Measurements from ENCODE around the gene ARHGAP15. TPM values are rescaled to one million over a fixed set of nuclear protein-coding genes. Genes with fewer than 3 reads are reported as not detected.

The ARHGAP15 gene
- total RNA-seq, 1 experiment from 2014 or later, result 0.42 TPM

GRCh38 chr2:143706354-143706753 lies 577.1 kb downstream of the ARHGAP15 start:
- Histone ChIP-seq H3K9ac (ENCODE audit: low read length) (no peak overlapping the region), H3K4me2 (ENCODE audit: low read length) (no peak overlapping the region), H4K20me1 (ENCODE audit: insufficient read depth) (no peaks in the 10 kb centered on the region), H3K79me2 (ENCODE audit: insufficient read depth, low read length) (no peaks in the 10 kb centered on the region), H3K36me3 (ENCODE audit: control insufficient read depth in 1 of 2, insufficient read depth in 2 of 2, low read length in 2 of 2) (no peaks in the 10 kb centered on the region), H3K4me3 (replicated peaks in 1 of 2; ENCODE audit: low read depth in 1 of 2, low read length in 2 of 2) (no peak overlapping the region), H3K27ac (ENCODE audit: low read depth, low read length) (no peak overlapping the region), H3K9me2 (ENCODE audit: insufficient read depth) (no peaks in the 10 kb centered on the region), H3K9me3 (ENCODE audit: control insufficient read depth in 1 of 2, insufficient read depth in 1 of 2, low read depth in 1 of 2, low read length in 2 of 2) (no peaks in the 10 kb centered on the region), H2AFZ (ENCODE audit: low read depth, low read length, poor library complexity, severe bottlenecking) (no peak overlapping the region), H3K4me1 (ENCODE audit: control insufficient read depth in 1 of 2, insufficient read depth in 2 of 2, low read length in 2 of 2) (no peaks in the 10 kb centered on the region), H3K27me3 (ENCODE audit: insufficient read depth, low read length) (no peaks in the 10 kb centered on the region)
- RAD21 ChIA-PET (ENCODE audit: low non-redundant PET in 1 of 2, low total read pairs in 2 of 2, uncharacterized antibody in 2 of 2, unreplicated experiment in 2 of 2), result no interaction called here
- CTCF ChIA-PET, result no interaction called here
- no TSS peak for BruUV-seq (replicated peaks)
- ATAC-seq (no peak), DNase-seq (ENCODE audit: low read depth, low spot score) (no peak)
- POLR2A ChIA-PET, result no interaction called here
- intact Hi-C loops (cut with micrococcal nuclease), result no loop called here
- TF ChIP-seq YY1 (IDR thresholded peaks at IDR 0.05; ENCODE audit: extremely low read depth, insufficient replicate concordance, low read depth, low read length), result no peak
- no peak for TF ChIP-seq EGR1 (IDR thresholded peaks at IDR 0.05; ENCODE audit: low read depth)
- no peak for TF ChIP-seq CTCF (IDR thresholded peaks at IDR 0.05 in 2 of 3, conservative IDR thresholded peaks at IDR 0.05 in 1 of 3; ENCODE audit: borderline replicate concordance in 1 of 3, insufficient read depth in 1 of 3, low read depth in 2 of 3, low read length in 2 of 3)
- TF ChIP-seq SRF (IDR thresholded peaks at IDR 0.05; ENCODE audit: low read depth), result no peak
- TF ChIP-seq TCF7L2 (IDR thresholded peaks at IDR 0.05; ENCODE audit: borderline replicate concordance, extremely low read depth, insufficient read depth, insufficient read length), result no peak
- no peak for TF ChIP-seq POLR2AphosphoS5 (IDR thresholded peaks at IDR 0.05; ENCODE audit: low read depth, low read length)
- TF ChIP-seq ELF1 (IDR thresholded peaks at IDR 0.05; ENCODE audit: borderline replicate concordance, low read depth), result no peak
- no peak for TF ChIP-seq ZBTB33 (IDR thresholded peaks at IDR 0.05; ENCODE audit: extremely low read depth, insufficient replicate concordance, low read length)
- TF ChIP-seq CEBPB (IDR thresholded peaks at IDR 0.05; ENCODE audit: low read depth), result no peak
- TF ChIP-seq ZNF274 (IDR thresholded peaks at IDR 0.05; ENCODE audit: low read depth, low read length), result no peak
- no peak for TF ChIP-seq POLR2A (IDR thresholded peaks at IDR 0.05; ENCODE audit: borderline replicate concordance, extremely low read depth, insufficient read depth, insufficient read length)
- TF ChIP-seq ZFX (IDR thresholded peaks at IDR 0.05), result no peak
- no peak for TF ChIP-seq CBX3 (IDR thresholded peaks at IDR 0.05; ENCODE audit: low read depth)
- TF ChIP-seq FOSL1 (IDR thresholded peaks at IDR 0.05; ENCODE audit: low read depth), result no peak
- TF ChIP-seq REST (IDR thresholded peaks at IDR 0.05; ENCODE audit: low read depth), result no peak
- no peak for TF ChIP-seq SP1 (IDR thresholded peaks at IDR 0.05; ENCODE audit: low read depth)
- TF ChIP-seq ATF3 (IDR thresholded peaks at IDR 0.05), result no peak
- TF ChIP-seq RAD21 (IDR thresholded peaks at IDR 0.05; ENCODE audit: low read depth), result no peak
